Measurements from ENCODE around the gene WDPCP. TPM values are rescaled to one million over a fixed set of nuclear protein-coding genes. Genes with fewer than 3 reads are reported as not detected.
"Not testable (repeated sequence)": the region's sequence is repeated elsewhere in the genome, so short reads cannot be mapped to it uniquely, and the experiment has no call there.

The WDPCP gene
- total RNA-seq, 8 experiments from 2014 or later, result 5.6 to 22.4 (median 14.6) TPM

DNA sequence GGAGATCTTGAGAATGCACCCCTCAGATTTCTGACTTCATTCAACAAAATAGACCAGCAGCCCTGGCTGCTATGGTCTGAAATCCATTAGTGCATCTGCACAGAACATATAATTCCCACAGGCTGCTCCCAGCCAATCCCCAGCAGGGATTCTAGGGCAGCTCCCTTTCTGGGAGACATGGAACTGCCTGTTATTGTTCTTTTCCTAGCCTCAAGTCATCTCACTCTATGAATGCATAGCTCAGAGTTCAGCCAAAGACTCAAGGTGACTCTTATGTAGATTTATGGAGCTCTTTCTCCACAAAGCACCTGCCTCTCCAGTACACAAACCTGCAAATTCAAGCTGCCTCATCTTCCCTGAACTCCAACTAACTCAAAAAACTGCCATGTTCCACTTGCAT is 241.9 kb downstream of the WDPCP start:
- Histone ChIP-seq H3K4me1 (replicated peaks in 1 of 2) (no peaks in the 10 kb centered on the region), H3K27ac (no peak overlapping the region), H3K4me3 (no peak overlapping the region)
- in situ Hi-C loops (cut with MboI; ENCODE audit: low pct_unique_long_range_greater_than_20kb in 2 of 9, low sequenced_read_pairs in 9 of 9, unreplicated experiment in 9 of 9), result no loop called here
- ATAC-seq (replicated peaks in 6 of 8), result peak in 1 of 8 experiments; percentile 51

DNA sequence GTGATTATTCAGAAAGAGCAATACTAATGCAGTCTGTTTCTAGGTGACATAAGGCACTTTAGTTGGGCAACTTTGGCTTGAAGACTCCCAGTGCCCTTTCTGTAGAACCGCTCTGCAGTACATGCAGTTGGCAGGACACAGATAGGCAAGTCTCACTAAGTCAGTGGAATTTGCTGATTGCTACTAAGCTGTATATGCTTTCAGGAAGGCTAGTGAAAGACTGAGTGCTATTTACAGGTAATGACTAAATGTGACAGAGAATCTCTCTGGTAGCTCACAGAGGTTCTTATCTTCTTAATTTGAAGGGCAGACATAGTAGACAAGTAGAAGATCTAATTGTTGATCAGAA is 243.0 kb downstream of the WDPCP start:
- no peaks in the 10 kb centered on the region for H3K4me1 ChIP-seq (replicated peaks in 1 of 2)
- ATAC-seq (replicated peaks in 6 of 8), result no peak
- in situ Hi-C loops (cut with MboI; ENCODE audit: low pct_unique_long_range_greater_than_20kb in 2 of 9, low sequenced_read_pairs in 9 of 9, unreplicated experiment in 9 of 9), result no loop called here
- no peak overlapping the region for H3K27ac ChIP-seq
- 80 to 100% (median 93%) methylated on average over 1 of the region's 1 CpG; no CpG with 5 or more reads in 6 of the 10 experiments for WGBS, 10 experiments
- H3K4me3 ChIP-seq, result no peak overlapping the region

DNA sequence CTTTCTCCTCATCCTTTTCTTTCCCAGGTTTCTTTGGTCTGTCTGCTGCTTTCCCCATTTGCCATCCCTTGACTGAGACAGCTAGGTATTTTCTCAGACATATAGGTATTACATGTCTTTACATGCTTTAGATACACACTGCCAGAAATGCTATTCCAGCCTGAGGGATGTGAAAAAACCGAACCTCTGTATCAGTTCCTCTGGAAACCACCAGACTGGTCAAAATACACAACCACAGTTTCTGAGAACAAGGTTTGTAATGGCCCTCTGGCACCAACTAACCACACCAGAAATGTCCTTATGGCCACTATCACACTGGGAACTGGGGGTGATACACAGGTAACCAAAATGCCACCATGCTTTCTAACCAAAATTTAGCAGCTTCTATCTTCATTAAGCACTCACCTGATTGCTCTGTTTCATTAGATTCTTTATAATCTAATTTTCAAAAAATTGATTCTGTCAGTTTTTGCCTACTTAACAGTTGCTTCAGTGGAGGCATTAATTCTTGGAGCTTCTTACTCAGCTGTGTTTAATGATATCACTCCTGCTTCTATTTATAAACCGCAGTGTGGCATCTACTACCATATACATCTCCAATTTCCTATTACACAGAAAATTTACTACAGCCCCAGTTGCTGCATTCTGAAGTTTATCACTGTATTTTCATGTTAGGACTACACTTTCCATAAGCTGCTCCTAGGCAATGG is 243.5 kb downstream of the WDPCP start:
- WGBS, 10 experiments, result 0 to 100% (median 94%) methylated on average over 1 to 2 of the region's 2 CpGs; no CpG with 5 or more reads in 1 of the 10 experiments
- no peak for ATAC-seq (replicated peaks in 6 of 8)
- Histone ChIP-seq H3K27ac (no peak overlapping the region), H3K4me1 (replicated peaks in 1 of 2) (no peaks in the 10 kb centered on the region), H3K4me3 (no peak overlapping the region)
- in situ Hi-C loops (cut with MboI; ENCODE audit: low pct_unique_long_range_greater_than_20kb in 2 of 9, low sequenced_read_pairs in 9 of 9, unreplicated experiment in 9 of 9), result no loop called here

DNA sequence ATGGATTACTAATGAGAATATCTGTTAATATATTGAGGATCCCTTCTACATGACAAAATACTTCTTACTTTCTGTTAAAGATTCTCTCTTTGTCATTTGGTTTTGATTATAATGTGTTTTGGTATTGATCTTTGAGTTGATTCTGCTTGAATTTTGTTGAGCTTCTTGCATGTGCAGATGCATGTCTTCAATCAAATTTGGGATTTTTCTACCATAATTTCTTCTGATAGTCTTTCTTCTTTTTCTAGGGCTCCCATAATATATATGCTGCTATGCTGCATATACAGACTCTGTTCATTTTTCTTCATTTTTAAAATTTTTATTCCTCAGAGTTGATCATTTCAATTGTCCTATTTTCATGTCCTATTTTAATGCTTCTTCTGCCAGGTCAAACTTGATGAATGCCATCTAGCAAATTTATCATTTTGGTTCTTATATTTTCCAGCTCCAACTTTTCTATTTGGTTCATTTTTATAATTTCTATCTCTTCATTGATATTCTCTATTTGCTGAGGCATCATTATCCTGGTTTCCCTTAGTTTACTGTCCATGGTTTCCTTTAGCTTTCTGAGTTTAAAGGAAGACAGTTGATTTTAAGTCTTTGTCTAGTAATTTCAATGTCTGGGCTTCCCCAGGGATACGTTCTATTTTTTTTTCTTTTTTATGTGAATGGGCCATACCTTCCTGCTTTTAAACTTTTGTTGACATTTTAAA is 244.7 kb downstream of the WDPCP start:
- Histone ChIP-seq H3K4me1 (replicated peaks in 1 of 2) (no peaks in the 10 kb centered on the region), H3K27ac (no peak overlapping the region), H3K4me3 (no peak overlapping the region)
- in situ Hi-C loops (cut with MboI; ENCODE audit: low pct_unique_long_range_greater_than_20kb in 2 of 9, low sequenced_read_pairs in 9 of 9, unreplicated experiment in 9 of 9), result no loop called here
- ATAC-seq (replicated peaks in 6 of 8), result no peak
- WGBS, 10 experiments, result 0 to 100% (median 89%) methylated on average over 1 of the region's 1 CpG; no CpG with 5 or more reads in 4 of the 10 experiments

DNA sequence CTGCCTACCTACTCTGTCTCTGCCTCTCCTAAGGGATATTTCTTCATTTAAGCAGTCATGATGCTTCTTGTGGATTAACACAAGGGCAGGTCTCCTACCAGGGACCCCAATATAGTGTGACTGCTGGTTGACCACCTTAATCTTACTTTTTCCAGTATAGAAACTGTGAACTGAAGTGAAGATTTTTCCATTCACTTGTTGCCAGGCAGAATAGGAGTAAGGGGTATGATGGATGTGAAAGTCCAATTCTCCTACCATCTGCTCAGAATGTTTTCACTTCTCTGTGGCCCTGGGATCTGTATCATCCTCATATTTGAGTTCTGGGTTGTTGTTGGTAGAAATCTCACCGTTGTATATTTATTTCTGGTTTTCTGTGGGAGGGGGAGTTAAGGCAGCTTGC is 247.8 kb downstream of the WDPCP start:
- Histone ChIP-seq H3K27ac (no peak overlapping the region), H3K4me1 (replicated peaks in 1 of 2) (no peaks in the 10 kb centered on the region), H3K4me3 (no peak overlapping the region)
- 60 to 100% (median 86%) methylated on average over 1 of the region's 1 CpG; no CpG with 5 or more reads in 3 of the 10 experiments for WGBS, 10 experiments
- in situ Hi-C loops (cut with MboI; ENCODE audit: low pct_unique_long_range_greater_than_20kb in 2 of 9, low sequenced_read_pairs in 9 of 9, unreplicated experiment in 9 of 9), result no loop called here
- ATAC-seq (replicated peaks in 6 of 8), result no peak

DNA sequence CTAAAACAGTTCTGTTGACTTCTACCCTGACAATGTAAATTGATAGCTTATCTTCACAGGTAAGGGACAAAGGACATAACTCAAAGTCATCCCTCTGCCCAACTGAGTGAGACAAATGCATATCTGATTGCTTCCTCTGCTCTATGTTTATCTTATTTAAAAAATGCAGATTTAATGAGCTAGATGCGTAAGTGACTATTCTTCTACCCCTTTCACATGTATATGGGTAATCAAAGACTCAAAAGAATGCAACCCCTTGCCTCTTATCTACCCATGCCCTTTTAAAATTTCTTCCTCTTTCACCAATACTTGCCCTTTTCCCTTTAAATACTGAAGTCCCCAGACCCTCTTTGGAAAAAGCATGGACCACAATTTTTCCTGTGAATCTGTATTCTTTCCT is 253.4 kb downstream of the WDPCP start:
- Histone ChIP-seq H3K4me3 (no peak overlapping the region), H3K4me1 (replicated peaks in 1 of 2) (no peaks in the 10 kb centered on the region), H3K27ac (no peak overlapping the region)
- WGBS, 10 experiments, result 43 to 100% (median 93%) methylated on average over 1 of the region's 1 CpG; no CpG with 5 or more reads in 2 of the 10 experiments
- ATAC-seq (replicated peaks in 6 of 8), result no peak
- in situ Hi-C loops (cut with MboI; ENCODE audit: low pct_unique_long_range_greater_than_20kb in 2 of 9, low sequenced_read_pairs in 9 of 9, unreplicated experiment in 9 of 9), result no loop called here

DNA sequence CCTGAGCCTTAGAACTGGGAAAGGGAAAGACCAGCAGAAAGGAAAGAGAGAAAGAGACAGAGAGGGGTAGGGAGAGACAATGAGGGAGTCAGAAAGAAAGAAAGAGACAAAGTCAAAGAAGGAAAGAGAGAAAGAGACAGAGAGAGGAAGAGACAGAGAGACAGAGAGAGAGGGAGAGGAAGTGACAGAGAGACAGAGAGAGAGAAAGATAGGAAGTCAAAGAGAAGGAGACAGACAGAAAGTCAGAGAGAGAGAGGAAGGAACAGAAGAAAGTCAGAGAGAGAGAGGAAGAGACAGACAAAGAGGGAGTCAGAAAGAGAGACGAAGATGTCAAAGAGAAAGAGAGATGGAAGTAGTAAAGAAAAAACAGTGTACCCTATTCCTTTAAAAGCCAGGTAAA is 261.8 kb downstream of the WDPCP start:
- H3K27ac ChIP-seq, result no peak overlapping the region
- in situ Hi-C loops (cut with MboI; ENCODE audit: low pct_unique_long_range_greater_than_20kb in 2 of 9, low sequenced_read_pairs in 9 of 9, unreplicated experiment in 9 of 9), result no loop called here
- no peaks in the 10 kb centered on the region for H3K4me1 ChIP-seq (replicated peaks in 1 of 2)
- ATAC-seq (replicated peaks in 6 of 8), result no peak
- no peak overlapping the region for H3K4me3 ChIP-seq
- WGBS, 10 experiments, result 38 to 94% (median 79%) methylated on average over 1 of the region's 1 CpG; no CpG with 5 or more reads in 2 of the 10 experiments

DNA sequence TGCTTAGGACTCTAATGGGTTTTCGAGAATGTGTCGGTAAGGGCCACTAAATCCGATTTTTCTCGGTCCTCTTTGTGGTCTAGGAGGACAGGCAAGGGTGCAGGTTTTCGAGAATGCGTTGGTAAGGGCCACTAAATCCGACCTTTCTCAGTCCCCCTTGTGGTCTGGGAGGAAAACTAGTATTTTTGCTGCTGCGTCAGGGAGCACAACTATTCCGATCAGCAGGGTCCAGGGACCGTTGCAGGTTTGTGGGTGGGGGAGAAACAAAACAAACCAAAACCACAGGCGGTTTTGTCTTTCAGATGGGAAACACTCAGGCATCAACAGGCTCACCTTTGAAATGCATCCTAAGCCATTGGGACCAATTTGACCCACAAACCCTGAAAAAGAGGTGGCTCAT is 264.6 kb downstream of the WDPCP start:
- WGBS, 10 experiments, result 0 to 100% (median 45%) methylated on average over 1 to 8 of the region's 11 CpGs; no CpG with 5 or more reads in 2 of the 10 experiments
- H3K27ac ChIP-seq; ATAC-seq (replicated peaks in 6 of 8); in situ Hi-C loops (cut with MboI; ENCODE audit: low pct_unique_long_range_greater_than_20kb in 2 of 9, low sequenced_read_pairs in 9 of 9, unreplicated experiment in 9 of 9); H3K4me3 ChIP-seq; H3K4me1 ChIP-seq (replicated peaks in 1 of 2): not testable (repeated sequence)

DNA sequence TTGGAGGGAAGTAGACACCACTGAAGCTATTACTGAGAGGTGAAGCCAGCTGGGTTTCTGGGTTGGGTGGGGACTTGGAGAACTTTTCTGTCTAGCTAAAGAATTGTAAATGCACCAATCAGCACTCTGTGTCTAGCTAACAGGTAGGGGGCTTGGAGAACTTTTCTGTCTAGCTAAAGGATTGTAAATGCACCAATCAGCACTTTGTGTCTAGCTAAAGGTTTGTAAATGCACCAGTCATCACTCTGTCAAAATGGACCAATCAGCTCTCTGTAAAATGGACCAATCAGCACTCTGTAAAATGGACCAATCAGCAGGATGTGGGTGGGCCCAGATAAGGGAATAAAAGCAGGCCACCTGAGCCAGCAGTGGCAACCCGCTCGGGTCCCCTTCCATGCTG is 266.3 kb downstream of the WDPCP start:
- in situ Hi-C loops (cut with MboI; ENCODE audit: low pct_unique_long_range_greater_than_20kb in 2 of 9, low sequenced_read_pairs in 9 of 9, unreplicated experiment in 9 of 9); H3K27ac ChIP-seq; H3K4me1 ChIP-seq (replicated peaks in 1 of 2); ATAC-seq (replicated peaks in 6 of 8); H3K4me3 ChIP-seq: not testable (repeated sequence)
- WGBS, 10 experiments, result 86 to 100% methylated on average over 2 of the region's 2 CpGs; no CpG with 5 or more reads in 8 of the 10 experiments

DNA sequence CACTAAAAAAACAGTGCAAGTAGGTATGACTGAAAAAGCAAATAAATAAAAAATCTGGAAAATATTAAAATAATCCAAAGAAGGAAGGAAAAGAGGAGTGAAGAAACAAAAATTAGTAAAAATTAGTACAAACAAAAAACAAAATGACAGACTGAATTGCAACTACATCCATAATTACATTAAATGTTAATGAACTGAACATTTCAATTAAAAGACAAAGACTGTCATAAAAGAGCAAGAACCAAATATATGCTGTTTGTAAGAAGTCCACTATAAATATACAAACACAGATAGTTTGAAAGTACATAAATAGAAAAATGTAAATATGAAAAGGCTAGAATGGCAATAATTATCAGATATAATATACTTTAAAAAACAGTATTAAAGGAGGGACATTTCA is 267.6 kb downstream of the WDPCP start:
- no peak for ATAC-seq (replicated peaks in 6 of 8)
- Histone ChIP-seq H3K4me3 (no peak overlapping the region), H3K4me1 (replicated peaks in 1 of 2) (no peaks in the 10 kb centered on the region), H3K27ac (no peak overlapping the region)
- in situ Hi-C loops (cut with MboI; ENCODE audit: low pct_unique_long_range_greater_than_20kb in 2 of 9, low sequenced_read_pairs in 9 of 9, unreplicated experiment in 9 of 9), result no loop called here

DNA sequence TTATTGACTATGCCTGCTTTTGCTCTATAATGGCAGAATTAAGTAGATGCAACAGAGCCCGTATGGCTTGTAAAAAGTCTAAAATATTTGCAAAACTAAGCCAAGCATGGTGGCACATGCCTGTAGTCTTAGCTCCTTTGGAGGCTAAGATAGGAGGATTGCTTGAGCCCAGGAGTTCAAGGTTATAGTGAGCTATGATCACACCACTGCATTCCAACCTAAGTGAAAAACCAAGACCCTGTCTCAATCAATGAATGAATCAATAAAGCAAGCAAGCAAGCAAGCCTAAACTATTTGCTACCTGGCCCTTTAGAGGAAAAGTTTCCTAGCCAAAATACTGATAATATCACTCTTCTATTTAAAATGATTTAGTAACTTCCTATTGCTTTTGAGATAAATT is 277.7 kb downstream of the WDPCP start:
- 0 to 100% (median 75%) methylated on average over 1 of the region's 1 CpG; no CpG with 5 or more reads in 3 of the 10 experiments for WGBS, 10 experiments
- ATAC-seq (replicated peaks in 6 of 8), result no peak
- in situ Hi-C loops (cut with MboI; ENCODE audit: low pct_unique_long_range_greater_than_20kb in 2 of 9, low sequenced_read_pairs in 9 of 9, unreplicated experiment in 9 of 9), result no loop called here
- no peaks in the 10 kb centered on the region for H3K4me1 ChIP-seq (replicated peaks in 1 of 2)
- no peak overlapping the region for H3K4me3 ChIP-seq
- H3K27ac ChIP-seq, result no peak overlapping the region

DNA sequence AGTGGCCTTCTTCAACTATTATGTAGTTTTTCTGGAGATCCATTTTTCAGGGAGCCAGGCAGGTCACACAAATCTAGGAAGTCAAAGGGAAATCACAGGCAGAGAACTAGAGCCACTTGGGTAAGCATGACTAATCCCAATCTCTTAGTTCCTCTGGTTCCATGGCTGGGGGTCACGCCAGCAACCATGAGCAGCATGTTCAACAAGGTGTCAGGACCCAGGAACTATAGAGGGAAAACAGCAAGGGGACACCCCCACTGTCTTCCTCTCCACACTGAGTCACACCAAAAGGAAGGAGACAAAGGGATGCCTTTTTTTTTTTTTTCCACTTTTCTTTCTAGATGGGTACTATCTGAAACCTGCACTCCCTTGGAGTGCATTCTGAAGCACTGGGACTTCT is 286.8 kb downstream of the WDPCP start:
- ATAC-seq (replicated peaks in 6 of 8), result no peak
- H3K4me3 ChIP-seq, result no peak overlapping the region
- no peak overlapping the region for H3K27ac ChIP-seq
- WGBS, 10 experiments, result 63 to 100% (median 86%) methylated on average over 1 of the region's 1 CpG; no CpG with 5 or more reads in 6 of the 10 experiments
- no peaks in the 10 kb centered on the region for H3K4me1 ChIP-seq (replicated peaks in 1 of 2)
- in situ Hi-C loops (cut with MboI; ENCODE audit: low pct_unique_long_range_greater_than_20kb in 2 of 9, low sequenced_read_pairs in 9 of 9, unreplicated experiment in 9 of 9), result no loop called here

DNA sequence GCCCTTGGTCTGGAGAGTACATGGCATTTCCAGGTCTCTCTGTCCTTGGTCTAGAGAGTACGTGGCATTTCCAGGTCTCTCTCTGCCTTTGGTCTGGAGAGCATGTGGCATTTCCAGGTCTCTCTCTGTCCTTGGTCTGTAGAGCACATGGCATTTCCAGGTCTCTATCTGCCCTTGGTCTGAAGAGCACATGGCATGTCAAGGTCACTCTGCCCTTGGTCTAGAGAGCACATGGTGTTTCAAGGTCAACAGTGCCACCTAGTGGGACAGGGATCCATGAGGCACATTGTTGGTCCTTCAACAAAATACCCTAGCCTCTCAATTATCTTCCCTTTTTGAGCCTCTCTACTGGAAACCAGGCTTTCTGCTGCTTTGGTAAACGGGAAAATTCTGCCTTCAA is 287.4 kb downstream of the WDPCP start:
- WGBS, 10 experiments, result 60 to 100% (median 88%) methylated on average over 1 to 2 of the region's 2 CpGs; no CpG with 5 or more reads in 2 of the 10 experiments
- Histone ChIP-seq H3K27ac (no peak overlapping the region), H3K4me1 (replicated peaks in 1 of 2) (no peaks in the 10 kb centered on the region), H3K4me3 (no peak overlapping the region)
- in situ Hi-C loops (cut with MboI; ENCODE audit: low pct_unique_long_range_greater_than_20kb in 2 of 9, low sequenced_read_pairs in 9 of 9, unreplicated experiment in 9 of 9), result no loop called here
- ATAC-seq (replicated peaks in 6 of 8), result no peak

DNA sequence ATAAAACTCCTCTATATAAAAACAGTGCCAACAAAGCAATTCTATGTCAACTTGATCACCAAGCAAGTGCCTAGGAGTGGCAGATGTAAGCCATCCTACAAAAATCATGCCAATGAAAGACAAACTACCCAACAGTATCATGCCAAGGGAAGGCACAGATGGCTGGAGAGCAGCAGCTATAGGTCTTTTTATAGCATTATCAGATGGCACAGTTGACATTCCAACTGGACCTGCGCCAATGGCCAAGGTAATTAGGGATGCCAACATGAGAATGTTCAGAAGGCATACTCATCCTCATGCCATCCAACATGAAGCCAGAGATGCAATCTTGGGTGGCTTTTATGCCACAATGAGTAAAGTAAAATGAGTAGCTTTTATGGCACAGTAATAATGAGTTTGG is 300.3 kb downstream of the WDPCP start:
- Histone ChIP-seq H3K4me3 (no peak overlapping the region), H3K4me1 (replicated peaks in 1 of 2) (no peaks in the 10 kb centered on the region), H3K27ac (no peak overlapping the region)
- in situ Hi-C loops (cut with MboI; ENCODE audit: low pct_unique_long_range_greater_than_20kb in 2 of 9, low sequenced_read_pairs in 9 of 9, unreplicated experiment in 9 of 9), result no loop called here
- ATAC-seq (replicated peaks in 6 of 8), result no peak
- 86 to 100% (median 100%) methylated on average over 1 of the region's 1 CpG; no CpG with 5 or more reads in 4 of the 10 experiments for whole genome bisulfite sequencing, 10 experiments

Data from motor neuron (in vitro differentiated cells).